Kidney glomerular epithelial cell (primary cell): ENCODE measurements around the gene C16orf54.
"Not testable (repeated sequence)": the region's sequence is repeated elsewhere in the genome, so short reads cannot be mapped to it uniquely, and the experiment has no call there.

Source experiments
- DNase-seq: peaks from one replicate; lab custom pipeline; 2025; lab: John Stamatoyannopoulos, UW

C16orf54 gene

GRCh38 chr16:29740630-29741015 is 5.2 kb downstream of the C16orf54 start:
- DNase-seq = not testable (repeated sequence)

GRCh38 chr16:29739927-29740629 is 5.7 kb downstream of the C16orf54 start:
- not testable (repeated sequence) for DNase-seq

- no peak for DNase-seq
These were observed 7.3 kb downstream of the C16orf54 start for GRCh38 chr16:29738514-29738913.

GRCh38 chr16:29737713-29738112 is 8.1 kb downstream of the C16orf54 start:
- no peak for DNase-seq

GRCh38 chr16:29736764-29737163 is 9.0 kb downstream of the C16orf54 start:
- DNase-seq = no peak

- DNase-seq = no peak
These were observed 9.7 kb downstream of the C16orf54 start for GRCh38 chr16:29736112-29736511.

GRCh38 chr16:29734786-29735185 is 11.0 kb downstream of the C16orf54 start:
- no peak for DNase-seq

GRCh38 chr16:29731768-29732601 is 13.8 kb downstream of the C16orf54 start:
- DNase-seq = not testable (repeated sequence)

- no peak for DNase-seq
These were observed 15.1 kb downstream of the C16orf54 start for GRCh38 chr16:29730649-29731048.

- DNase-seq = peak; percentile 45
These were observed 16.7 kb downstream of the C16orf54 start for GRCh38 chr16:29729116-29729521.

- DNase-seq = no peak
These were observed 18.3 kb downstream of the C16orf54 start for GRCh38 chr16:29727452-29727851.

GRCh38 chr16:29726845-29727377 is 18.9 kb downstream of the C16orf54 start:
- no peak for DNase-seq

- DNase-seq = peak; percentile 65
These were observed 24.5 kb downstream of the C16orf54 start for GRCh38 chr16:29721167-29721879.

GRCh38 chr16:29720703-29721102 is 25.1 kb downstream of the C16orf54 start:
- DNase-seq = no peak

- no peak for DNase-seq
These were observed 26.7 kb downstream of the C16orf54 start for GRCh38 chr16:29719063-29719462.

- no peak for DNase-seq
These were observed 28.7 kb downstream of the C16orf54 start for GRCh38 chr16:29717113-29717512.

GRCh38 chr16:29714972-29715371 is 30.8 kb downstream of the C16orf54 start:
- no peak for DNase-seq

- DNase-seq = no peak
These were observed 31.4 kb downstream of the C16orf54 start for GRCh38 chr16:29714396-29714795.

- DNase-seq = no peak
These were observed 33.0 kb downstream of the C16orf54 start for GRCh38 chr16:29712809-29713208.

- peak; percentile 71 for DNase-seq
These were observed 35.3 kb downstream of the C16orf54 start for GRCh38 chr16:29710227-29711219.

GRCh38 chr16:29709657-29710056 is 36.1 kb downstream of the C16orf54 start:
- DNase-seq = not testable (repeated sequence)
